CD4-positive, alpha-beta T cell treated with Interleukin-6 at 100 ng/mL for 8 hours (primary cell): Measurements from ENCODE around the gene PROSER3.
A peak's percentile ranks its signal among the peaks of the same experiment; 100 is the strongest.

Experiments used
- DNase-seq: peaks from one replicate; pipeline ENCODE4 v3.0.0-alpha.2; 2020; ENCODE audit warnings: mixed read lengths, low spot score

The PROSER3 gene

DNA sequence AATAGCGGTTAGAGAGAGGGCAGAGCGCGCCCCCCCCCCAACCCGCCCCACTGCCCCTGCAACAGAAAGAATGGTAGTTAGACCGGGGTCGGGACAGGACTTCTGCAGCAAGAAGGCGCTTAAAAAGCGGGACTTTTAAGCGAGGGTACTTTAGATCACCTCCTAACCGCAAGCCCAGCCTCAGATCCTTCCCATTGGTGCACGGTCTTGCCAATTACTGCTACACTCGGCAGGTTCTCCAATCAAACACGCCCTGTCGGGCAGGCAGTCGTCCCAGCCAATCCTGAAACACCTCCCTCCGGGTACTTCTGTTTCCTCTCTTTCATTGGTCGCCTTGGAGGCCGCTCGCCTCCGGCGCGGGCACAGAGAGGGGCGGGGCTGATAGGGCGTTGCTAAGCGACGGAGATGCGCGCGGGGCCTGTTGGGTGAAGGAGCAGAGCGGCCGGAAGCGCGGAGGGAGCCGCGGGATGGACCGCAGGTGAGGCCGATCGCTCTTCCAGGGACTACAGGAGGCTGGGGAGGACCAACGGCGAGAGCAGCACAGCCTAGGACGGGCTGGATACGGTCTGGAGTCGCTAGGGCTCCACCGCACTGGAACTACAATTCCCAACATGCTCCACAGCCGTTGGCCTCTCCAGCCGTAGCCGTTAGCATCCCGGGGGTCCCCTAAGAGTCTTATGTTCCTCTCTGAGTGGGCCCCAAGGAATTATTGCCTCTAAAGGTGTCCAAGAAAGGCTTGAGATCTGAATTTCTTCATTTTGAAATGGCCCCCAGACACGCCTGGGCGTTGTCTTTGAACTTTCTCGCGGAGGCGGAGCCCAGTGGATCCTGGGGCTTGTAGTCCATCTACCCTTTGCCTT, at the start of gene PROSER3:
TSS of gene PROSER3 (plus strand) at position 428 of the 860 bp plus-strand sequence. CDS start at position 468, 40 bp downstream.
- peak; percentile 99 for DNase-seq

GRCh38 chr19:35708391-35708790, 49.6 kb upstream of the PROSER3 start:
- no peak for DNase-seq

DNA sequence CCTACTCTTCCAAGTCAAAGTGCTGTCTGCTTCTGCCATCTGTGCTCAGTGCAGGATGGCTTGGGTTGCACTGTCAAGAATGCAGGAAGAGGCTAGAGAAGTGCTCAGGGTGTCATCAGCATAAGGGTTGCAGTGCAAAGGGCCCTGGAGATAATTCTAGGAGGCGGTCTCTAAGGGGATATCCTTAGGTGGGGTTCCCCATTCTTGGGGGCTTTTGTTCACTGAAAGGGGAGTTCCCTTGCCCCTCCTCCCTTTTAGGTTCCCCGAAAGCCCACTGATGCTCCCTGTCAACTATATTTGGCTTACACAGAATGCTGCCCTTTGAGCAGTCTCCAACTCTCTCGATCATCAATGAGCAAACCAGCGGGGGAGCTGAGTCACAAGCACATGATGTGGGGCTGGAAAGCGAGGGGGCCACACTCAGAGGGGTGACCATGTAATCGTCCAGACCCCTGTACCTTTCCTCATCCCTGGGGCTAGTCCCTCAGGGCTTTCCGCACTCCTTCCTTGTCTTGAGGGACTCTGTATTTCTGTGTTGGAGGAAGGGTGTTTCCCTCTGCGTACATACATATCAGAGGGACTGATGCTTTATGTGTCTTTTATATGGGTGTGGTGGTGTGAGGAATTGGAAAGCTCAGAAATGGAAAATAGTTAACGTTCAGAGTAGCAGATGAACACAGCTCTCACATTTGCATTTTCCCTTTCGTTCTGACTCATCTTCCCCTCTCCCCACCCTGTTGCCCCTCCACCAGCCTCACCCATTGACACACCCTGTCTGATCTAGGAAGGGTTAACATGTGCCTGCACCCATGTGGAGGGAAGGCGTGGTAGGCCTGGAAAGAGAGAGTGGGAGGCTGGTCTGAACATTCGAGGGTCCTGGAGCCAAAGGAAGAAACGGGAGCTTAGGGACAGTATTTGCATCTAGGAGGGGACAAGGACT, 46.9 kb upstream of the PROSER3 start:
- DNase-seq: no peak

GRCh38 chr19:35712567-35713505, 45.1 kb upstream of the PROSER3 start:
- DNase-seq: peak; percentile 22

DNA sequence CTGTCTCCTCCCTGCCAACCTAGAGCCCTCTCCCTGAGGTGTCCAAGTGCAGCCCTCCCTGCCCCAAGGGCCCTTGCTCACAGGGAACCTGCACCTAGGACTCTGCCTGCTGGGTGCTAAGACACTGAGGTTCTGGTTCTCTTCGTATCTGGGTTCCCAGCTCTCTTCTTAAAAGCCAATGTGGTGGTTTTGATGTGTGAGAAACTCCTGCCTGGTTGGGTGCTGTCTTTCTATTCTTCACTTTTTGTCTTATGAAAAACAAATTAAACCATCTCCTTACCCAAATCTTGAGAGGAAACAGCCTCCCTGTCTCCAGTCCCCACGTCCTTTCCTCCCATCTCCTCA, 44.5 kb upstream of the PROSER3 start:
- DNase-seq: no peak

- no peak for DNase-seq
Measured at GRCh38 chr19:35713904-35714495, 44.0 kb upstream of the PROSER3 start.

DNA sequence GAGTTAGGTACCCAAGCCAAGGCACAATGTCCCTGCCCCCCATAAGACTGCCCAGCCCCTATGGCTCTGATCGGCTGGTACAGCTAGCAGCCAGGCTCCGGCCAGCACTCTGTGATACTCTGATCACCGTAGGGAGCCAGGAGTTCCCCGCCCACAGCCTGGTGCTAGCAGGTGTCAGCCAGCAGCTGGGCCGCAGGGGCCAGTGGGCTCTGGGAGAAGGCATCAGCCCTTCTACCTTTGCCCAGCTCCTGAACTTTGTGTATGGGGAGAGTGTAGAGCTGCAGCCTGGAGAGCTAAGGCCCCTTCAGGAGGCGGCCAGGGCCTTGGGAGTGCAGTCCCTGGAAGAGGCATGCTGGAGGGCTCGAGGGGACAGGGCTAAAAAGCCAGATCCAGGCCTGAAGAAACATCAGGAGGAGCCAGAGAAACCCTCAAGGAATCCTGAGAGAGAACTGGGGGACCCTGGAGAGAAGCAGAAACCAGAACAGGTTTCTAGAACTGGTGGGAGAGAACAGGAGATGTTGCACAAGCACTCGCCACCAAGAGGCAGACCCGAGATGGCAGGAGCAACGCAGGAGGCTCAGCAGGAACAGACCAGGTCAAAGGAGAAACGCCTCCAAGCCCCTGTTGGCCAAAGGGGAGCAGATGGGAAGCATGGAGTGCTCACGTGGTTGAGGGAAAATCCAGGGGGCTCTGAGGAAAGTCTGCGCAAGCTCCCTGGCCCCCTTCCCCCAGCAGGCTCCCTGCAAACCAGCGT, 43.2 kb upstream of the PROSER3 start:
- DNase-seq: no peak

DNA sequence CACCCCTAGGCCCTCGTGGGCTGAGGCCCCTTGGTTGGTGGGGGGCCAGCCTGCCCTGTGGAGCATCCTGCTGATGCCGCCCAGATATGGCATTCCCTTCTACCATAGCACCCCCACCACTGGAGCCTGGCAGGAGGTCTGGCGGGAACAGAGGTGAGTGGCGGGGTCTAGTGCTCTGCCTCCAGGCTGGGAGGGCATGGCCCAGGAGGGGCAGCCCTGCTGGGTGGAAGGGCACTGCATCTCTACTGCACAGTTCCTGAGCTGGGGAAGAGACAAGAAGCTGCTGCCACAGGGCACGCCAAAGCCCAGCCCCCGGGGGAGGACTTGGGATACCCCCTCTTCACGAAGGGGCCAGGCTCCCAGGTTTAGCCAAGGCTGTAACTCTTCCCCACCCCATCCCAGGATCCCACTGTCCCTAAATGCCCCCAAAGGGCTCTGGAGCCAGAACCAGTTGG, 42.6 kb upstream of the PROSER3 start:
- no peak for DNase-seq

- DNase-seq: no peak
Measured at GRCh38 chr19:35715981-35716800, 41.8 kb upstream of the PROSER3 start.

- DNase-seq: peak; percentile 98
Measured at GRCh38 chr19:35716801-35717664, 40.9 kb upstream of the PROSER3 start.

DNA sequence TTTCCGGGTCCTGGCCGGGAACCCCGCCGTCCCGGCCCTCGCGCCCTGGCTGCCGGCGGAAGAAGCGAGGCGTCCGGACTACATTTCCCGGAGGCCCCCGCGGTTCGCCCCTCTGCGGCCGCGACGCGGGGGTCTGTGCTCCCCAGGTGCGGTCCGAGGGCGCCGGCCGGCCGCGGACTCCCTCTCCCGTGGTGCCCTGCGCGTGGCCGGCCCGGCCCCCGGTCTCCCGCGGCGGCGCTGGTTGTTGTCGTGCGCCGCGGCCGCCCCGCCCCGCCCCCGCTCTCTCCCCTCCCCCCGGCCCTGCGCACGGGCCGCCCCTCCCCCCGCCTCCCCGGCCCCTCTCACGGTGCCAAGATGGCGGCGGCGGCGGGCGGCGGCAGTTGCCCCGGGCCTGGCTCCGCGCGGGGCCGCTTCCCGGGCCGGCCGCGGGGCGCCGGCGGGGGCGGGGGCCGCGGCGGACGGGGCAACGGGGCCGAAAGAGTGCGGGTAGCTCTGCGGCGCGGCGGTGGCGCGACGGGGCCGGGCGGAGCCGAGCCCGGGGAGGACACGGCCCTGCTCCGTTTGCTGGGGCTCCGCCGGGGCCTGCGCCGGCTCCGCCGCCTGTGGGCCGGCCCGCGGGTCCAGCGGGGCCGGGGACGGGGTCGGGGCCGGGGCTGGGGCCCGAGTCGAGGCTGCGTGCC, 40.2 kb upstream of the PROSER3 start, which contains the start of gene KMT2B:
TSS of gene KMT2B (plus strand) at position 339 of the 680 bp plus-strand sequence. CDS start at position 355, 16 bp downstream.
- DNase-seq: no peak

GRCh38 chr19:35718345-35719041, 39.5 kb upstream of the PROSER3 start:
- peak; percentile 25 for DNase-seq

DNA sequence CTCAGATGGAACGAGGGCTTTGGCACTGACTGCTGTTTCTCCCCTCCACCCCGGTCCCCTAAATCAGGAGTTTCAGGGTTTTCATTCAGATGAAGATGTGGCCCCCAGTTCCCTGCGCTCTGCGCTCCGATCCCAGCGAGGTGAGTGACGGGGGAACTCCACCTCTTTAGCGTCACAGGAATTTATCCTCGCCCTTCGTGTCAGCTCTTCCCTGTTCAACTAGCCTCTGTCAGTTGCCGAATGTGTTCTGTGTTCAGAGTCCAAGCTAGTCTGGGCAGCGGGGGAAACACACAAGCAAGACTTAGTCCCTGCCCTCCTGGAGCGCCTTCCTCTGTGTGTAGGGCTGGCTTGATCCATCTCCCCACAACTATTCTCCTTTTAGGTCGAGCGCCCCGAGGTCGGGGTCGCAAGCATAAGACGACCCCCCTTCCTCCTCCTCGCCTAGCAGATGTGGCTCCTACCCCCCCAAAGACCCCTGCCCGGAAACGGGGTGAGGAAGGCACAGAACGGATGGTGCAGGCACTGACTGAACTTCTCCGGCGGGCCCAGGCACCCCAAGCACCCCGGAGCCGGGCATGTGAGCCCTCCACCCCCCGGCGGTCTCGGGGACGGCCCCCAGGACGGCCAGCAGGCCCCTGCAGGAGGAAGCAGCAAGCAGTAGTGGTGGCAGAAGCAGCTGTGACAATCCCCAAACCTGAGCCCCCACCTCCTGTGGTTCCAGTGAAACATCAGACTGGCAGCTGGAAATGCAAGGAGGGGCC, 38.4 kb upstream of the PROSER3 start:
- no peak for DNase-seq

DNA sequence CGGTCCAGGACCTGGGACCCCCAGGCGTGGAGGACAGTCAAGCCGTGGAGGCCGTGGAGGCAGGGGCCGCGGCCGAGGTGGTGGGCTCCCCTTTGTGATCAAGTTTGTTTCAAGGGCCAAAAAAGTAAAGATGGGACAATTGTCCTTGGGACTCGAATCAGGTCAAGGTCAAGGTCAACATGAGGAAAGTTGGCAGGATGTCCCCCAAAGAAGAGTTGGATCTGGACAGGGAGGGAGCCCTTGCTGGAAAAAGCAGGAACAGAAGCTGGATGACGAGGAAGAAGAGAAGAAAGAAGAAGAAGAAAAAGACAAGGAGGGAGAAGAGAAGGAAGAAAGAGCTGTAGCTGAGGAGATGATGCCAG, 37.8 kb upstream of the PROSER3 start:
- no peak for DNase-seq

- DNase-seq: no peak
Measured at GRCh38 chr19:35720648-35721047, 37.3 kb upstream of the PROSER3 start.

DNA sequence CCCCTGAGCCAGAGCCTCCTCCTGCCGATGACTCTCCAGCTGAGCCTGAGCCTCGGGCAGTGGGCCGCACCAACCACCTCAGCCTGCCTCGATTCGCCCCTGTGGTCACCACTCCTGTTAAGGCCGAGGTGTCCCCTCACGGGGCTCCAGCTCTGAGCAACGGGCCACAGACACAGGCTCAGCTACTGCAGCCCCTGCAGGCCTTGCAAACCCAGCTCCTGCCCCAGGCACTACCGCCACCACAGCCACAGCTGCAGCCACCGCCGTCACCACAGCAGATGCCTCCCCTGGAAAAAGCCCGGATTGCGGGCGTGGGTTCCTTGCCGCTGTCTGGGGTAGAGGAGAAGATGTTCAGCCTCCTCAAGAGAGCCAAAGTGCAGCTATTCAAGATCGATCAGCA, 36.6 kb upstream of the PROSER3 start:
- no peak for DNase-seq

DNA sequence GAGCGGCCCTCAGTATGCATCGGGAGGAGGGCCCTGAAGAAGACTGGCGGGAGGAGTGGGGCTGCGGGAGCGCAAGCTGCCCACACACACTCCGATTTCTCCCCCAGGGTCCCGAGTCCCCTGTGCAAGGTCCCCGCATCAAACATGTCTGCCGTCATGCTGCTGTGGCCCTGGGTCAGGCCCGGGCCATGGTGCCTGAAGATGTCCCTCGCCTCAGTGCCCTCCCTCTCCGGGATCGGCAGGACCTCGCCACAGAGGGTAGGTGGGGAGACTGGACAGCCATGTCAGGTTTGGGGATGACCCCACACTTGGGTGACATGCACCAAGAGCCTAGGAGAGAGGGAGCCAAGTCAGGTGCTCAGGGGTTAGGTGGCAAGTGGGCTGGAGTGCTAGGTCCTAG, 35.5 kb upstream of the PROSER3 start:
- no peak for DNase-seq
